ENCODE data around the gene REC8.
A peak's percentile ranks its signal among the peaks of the same experiment; 100 is the strongest.

REC8 gene

GRCh38 chr14:24157331-24157730, 14.5 kb upstream of the REC8 start:
- in situ Hi-C loops (cut with MboI; ENCODE audit: low sequenced_read_pairs, unreplicated experiment), result no loop called here
- no peak for DNase-seq (ENCODE audit: low spot score)
- no peak for TF ChIP-seq CTCF (IDR thresholded peaks at IDR 0.05; ENCODE audit: borderline replicate concordance, control extremely low read depth, extremely low read depth, insufficient read depth, missing control alignments)

DNA sequence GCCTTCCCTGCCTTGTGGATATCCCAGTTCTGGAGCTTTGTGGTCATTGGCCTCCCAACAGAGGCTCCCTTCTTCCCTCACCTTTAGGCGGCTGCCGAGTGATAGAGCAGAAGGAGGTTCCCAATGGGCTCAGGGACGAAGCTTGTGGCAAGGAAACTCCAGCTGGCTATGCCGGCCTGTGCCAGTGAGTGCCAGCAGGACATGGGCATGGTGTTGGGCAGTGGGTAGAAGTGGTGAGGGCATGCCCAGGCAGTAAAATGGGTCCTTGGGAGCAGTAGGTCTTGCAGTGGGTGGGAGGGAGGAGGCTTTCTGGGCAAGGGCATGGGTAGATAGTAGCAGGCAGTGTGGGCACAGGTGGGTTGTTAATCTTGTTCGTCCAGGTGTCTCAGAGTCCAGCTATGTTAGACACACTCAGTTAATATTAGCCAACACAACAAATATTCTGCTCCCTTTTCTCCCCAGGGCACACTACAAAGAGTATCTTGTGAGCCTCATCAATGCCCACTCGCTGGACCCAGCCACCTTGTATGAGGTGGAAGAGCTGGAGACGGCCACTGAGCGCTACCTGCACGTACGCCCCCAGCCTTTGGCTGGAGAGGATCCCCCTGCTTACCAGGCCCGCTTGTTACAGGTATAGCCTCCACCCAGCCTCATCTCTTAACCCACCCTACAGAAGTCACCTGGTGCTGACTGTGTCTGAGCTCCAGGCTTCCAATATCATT, 11.9 kb upstream of the REC8 start:
- DNase-seq (ENCODE audit: low spot score), result no peak
- no peak for TF ChIP-seq CTCF (IDR thresholded peaks at IDR 0.05; ENCODE audit: borderline replicate concordance, control extremely low read depth, extremely low read depth, insufficient read depth, missing control alignments)
- in situ Hi-C loops (cut with MboI; ENCODE audit: low sequenced_read_pairs, unreplicated experiment), result no loop called here

- no peak for DNase-seq (ENCODE audit: low spot score)
- no peak for TF ChIP-seq CTCF (IDR thresholded peaks at IDR 0.05; ENCODE audit: borderline replicate concordance, control extremely low read depth, extremely low read depth, insufficient read depth, missing control alignments)
- in situ Hi-C loops (cut with MboI; ENCODE audit: low sequenced_read_pairs, unreplicated experiment), result no loop called here
These were observed 11.4 kb upstream of the REC8 start for GRCh38 chr14:24160499-24160849.

DNA sequence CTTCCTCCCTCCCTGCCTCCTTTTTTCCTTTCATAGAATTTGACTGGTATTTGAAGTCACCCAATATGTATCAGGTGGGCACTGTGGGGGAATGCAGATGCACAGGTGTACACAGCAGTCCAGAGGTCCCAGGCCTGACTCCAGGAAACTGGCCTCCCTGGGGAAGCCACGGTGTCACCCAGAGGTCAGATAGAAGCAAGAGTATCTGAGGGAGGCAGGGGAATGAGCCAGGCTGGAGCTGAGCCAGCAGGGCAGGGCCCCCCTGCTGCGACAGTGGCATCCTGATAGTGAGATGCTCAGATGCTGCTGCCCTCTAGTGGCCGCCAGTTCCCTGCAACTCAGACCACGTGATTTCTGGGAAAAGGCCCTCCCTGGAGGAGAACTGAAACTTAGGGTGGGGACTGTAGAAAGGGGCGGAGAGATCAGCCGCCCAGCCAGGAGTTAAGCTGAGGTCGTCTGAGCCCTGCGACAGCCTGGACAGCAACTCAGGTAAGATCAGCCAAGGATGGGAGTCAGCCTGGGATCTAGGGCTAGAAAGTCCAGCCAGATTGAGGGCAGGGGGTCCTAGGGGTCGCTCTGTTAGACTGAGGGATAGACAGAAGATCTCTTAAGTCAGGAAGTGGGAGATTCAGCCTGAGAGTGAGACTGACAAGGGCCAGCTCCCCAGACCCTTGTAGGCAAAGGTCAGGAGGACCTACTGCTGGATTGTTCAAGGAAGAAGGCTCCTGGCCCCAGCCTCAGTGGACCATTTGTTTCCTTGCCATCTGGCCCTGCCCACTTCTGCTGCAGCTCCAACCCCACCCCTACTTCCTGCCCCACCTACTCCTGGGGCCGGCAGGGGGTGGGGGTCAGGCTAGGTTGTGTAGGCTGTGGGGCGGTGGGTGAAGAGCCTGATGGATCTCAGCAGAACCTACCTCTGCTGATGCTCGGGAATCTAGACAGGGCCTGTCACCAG, 10.8 kb upstream of the REC8 start, which contains the start of gene IRF9:
TSS of gene IRF9 (plus strand) at position 416 of the 955 bp plus-strand sequence. CDS start 880 bp downstream, outside the sequence.
- in situ Hi-C loops (cut with MboI; ENCODE audit: low sequenced_read_pairs, unreplicated experiment), result no loop called here
- peak; percentile 95 for DNase-seq (ENCODE audit: low spot score)
- TF ChIP-seq CTCF (IDR thresholded peaks at IDR 0.05; ENCODE audit: borderline replicate concordance, control extremely low read depth, extremely low read depth, insufficient read depth, missing control alignments), result peak; percentile 80

DNA sequence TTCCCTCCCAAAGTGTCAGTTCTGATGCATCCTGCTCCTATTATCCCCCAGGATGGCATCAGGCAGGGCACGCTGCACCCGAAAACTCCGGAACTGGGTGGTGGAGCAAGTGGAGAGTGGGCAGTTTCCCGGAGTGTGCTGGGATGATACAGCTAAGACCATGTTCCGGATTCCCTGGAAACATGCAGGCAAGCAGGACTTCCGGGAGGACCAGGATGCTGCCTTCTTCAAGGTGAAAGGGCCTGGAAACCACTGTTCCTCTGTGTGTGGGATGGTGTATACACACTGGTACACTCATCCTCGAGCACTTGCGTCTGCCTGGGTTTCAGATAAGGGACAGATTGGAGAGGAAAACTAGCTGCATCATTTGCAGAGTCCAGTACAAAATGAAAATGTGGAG, 9.8 kb upstream of the REC8 start:
- in situ Hi-C loops (cut with MboI; ENCODE audit: low sequenced_read_pairs, unreplicated experiment), result no loop called here
- DNase-seq (ENCODE audit: low spot score), result no peak
- TF ChIP-seq CTCF (IDR thresholded peaks at IDR 0.05; ENCODE audit: borderline replicate concordance, control extremely low read depth, extremely low read depth, insufficient read depth, missing control alignments), result no peak

GRCh38 chr14:24164518-24164991, 7.3 kb upstream of the REC8 start:
- in situ Hi-C loops (cut with MboI; ENCODE audit: low sequenced_read_pairs, unreplicated experiment), result no loop called here
- DNase-seq (ENCODE audit: low spot score), result no peak
- TF ChIP-seq CTCF (IDR thresholded peaks at IDR 0.05; ENCODE audit: borderline replicate concordance, control extremely low read depth, extremely low read depth, insufficient read depth, missing control alignments), result no peak

Measured in GM13976 (cell line).